ENCODE results near the gene SOBP.

The SOBP gene

GRCh38 chr6:107653183-107653580, 163.3 kb downstream of the SOBP start (continued):
- peak; percentile 66; the same call in 1 of the 2 replicates for TF ChIP-seq ZNF10 (tag by site-specific recombination; IDR thresholded peaks at IDR 0.05)
- no peak for TF ChIP-seq ZNF169 (tag by site-specific recombination; IDR thresholded peaks at IDR 0.05)
- no peak for TF ChIP-seq ZNF768 (tag by site-specific recombination; IDR thresholded peaks at IDR 0.05)
- no peak for TF ChIP-seq ZNF48 (tag by site-specific recombination; IDR thresholded peaks at IDR 0.05)
- no peak for TF ChIP-seq ZNF707 (tag by site-specific recombination; IDR thresholded peaks at IDR 0.05)

GRCh38 chr6:107653861-107654394, 164.0 kb downstream of the SOBP start:
- no peak for TF ChIP-seq ZNF48 (tag by site-specific recombination; IDR thresholded peaks at IDR 0.05)
- TF ChIP-seq PRDM1 (tag by site-specific recombination; IDR thresholded peaks at IDR 0.05): 0 out of 2 replicates have a peak, but pooled peaks have one; percentile 15
- H3K36me3 ChIP-seq (ENCODE audit: control insufficient read depth in 2 of 2, insufficient read depth in 1 of 2, low read length in 2 of 2): no peaks in the 10 kb centered on the region
- no peak overlapping the region for H3K27ac ChIP-seq (ENCODE audit: extremely low read depth, low read depth, low read length)
- ChIA-PET POLR2A (no interaction called here), CTCF (interaction anchor here (0.6 to 1.7 kb wide), 6 partner anchors 15 to 336 kb away, joined by 3 to 4 read pairs (median 3); no protein-coding TSS in a partner anchor)
- peaks cover 31% of the 10 kb centered on the region for H3K4me1 ChIP-seq (ENCODE audit: control insufficient read depth, insufficient read depth, low read length)
- H3K4me3 ChIP-seq (ENCODE audit: low read depth, low read length): no peak overlapping the region
- no peaks in the 10 kb centered on the region for H3K9me3 ChIP-seq (ENCODE audit: control insufficient read depth, insufficient read depth, low read depth, low read length)

GRCh38 chr6:107654764-107655163, 164.8 kb downstream of the SOBP start:
- H3K9me3 ChIP-seq (ENCODE audit: control insufficient read depth, insufficient read depth, low read depth, low read length): no peaks in the 10 kb centered on the region
- H3K27ac ChIP-seq (ENCODE audit: extremely low read depth, low read depth, low read length): no peak overlapping the region
- TF ChIP-seq GLI4 (tag by site-specific recombination; IDR thresholded peaks at IDR 0.05) (no peak), PATZ1 (tag by site-specific recombination; IDR thresholded peaks at IDR 0.05) (0 out of 2 replicates have a peak, but pooled peaks have one; percentile 2)
- no peak overlapping the region for H3K4me3 ChIP-seq (ENCODE audit: low read depth, low read length)
- ChIA-PET POLR2A (no interaction called here), CTCF (interaction anchor here (0.7 to 2.5 kb wide), 13 partner anchors 8 to 337 kb away, joined by 3 to 14 read pairs (median 5); no protein-coding TSS in a partner anchor)
- no peaks in the 10 kb centered on the region for H3K36me3 ChIP-seq (ENCODE audit: control insufficient read depth in 2 of 2, insufficient read depth in 1 of 2, low read length in 2 of 2)
- H3K4me1 ChIP-seq (ENCODE audit: control insufficient read depth, insufficient read depth, low read length): peaks cover 38% of the 10 kb centered on the region

- Histone ChIP-seq H3K9me3 (ENCODE audit: control insufficient read depth, insufficient read depth, low read depth, low read length) (no peaks in the 10 kb centered on the region), H3K27ac (ENCODE audit: extremely low read depth, low read depth, low read length) (no peak overlapping the region), H3K4me3 (ENCODE audit: low read depth, low read length) (no peak overlapping the region), H3K36me3 (ENCODE audit: control insufficient read depth in 2 of 2, insufficient read depth in 1 of 2, low read length in 2 of 2) (peaks cover 0 to under 1% of the 10 kb centered on the region in 2 experiments; a peak in 1 of 3 replicates), H3K4me1 (ENCODE audit: control insufficient read depth, insufficient read depth, low read length) (peaks cover 38% of the 10 kb centered on the region)
- ChIA-PET POLR2A (interaction anchor here (1.0 kb wide), 1 partner anchor 196 kb away, joined by 4 read pairs; the partner anchor contains the start of gene PDSS2), CTCF (interaction anchor here (0.6 to 2.5 kb wide), 23 partner anchors 9 to 476 kb away, joined by 3 to 14 read pairs (median 3); no protein-coding TSS in a partner anchor)
- TF ChIP-seq ZNF654 (tag by site-specific recombination; IDR thresholded peaks at IDR 0.05; ENCODE audit: low read depth) (peak; percentile 79), ZNF677 (tag by site-specific recombination; IDR thresholded peaks at IDR 0.05) (no peak), WT1 (tag by site-specific recombination; IDR thresholded peaks at IDR 0.05) (0 out of 2 replicates have a peak, but pooled peaks have one; percentile 12), ZFHX2 (tag by site-specific recombination; conservative IDR thresholded peaks at IDR 0.05) (0 out of 2 replicates have a peak, but pooled peaks have one; percentile 11), CTCF (tag by site-specific recombination; IDR thresholded peaks at IDR 0.05) (peak; percentile 37; the same call in 1 of the 2 replicates), ZBTB21 (tag by site-specific recombination; IDR thresholded peaks at IDR 0.05) (no peak)
These were observed 165.3 kb downstream of the SOBP start for GRCh38 chr6:107655245-107655644.

All from HEK293 (cell line).